H1 (cell line): Measurements from ENCODE around the gene MAFG. TPM values are rescaled to one million over a fixed set of nuclear protein-coding genes. Genes with fewer than 3 reads are reported as not detected.
A peak's percentile ranks its signal among the peaks of the same experiment; 100 is the strongest.

Experiments used
- BACH1 ChIP-seq: IDR thresholded peaks from 2 replicates; pipeline ENCODE4 v1.6.1; 2012; ENCODE audit warnings: low read length, improper control_type of control experiment
- CTCF ChIP-seq, 3 experiments: IDR thresholded peaks; 1 replicate in 2 of 3; 2 replicates in 1 of 3; pipeline versions ENCODE4 v1.5.1 to v1.6.1; 2011; ENCODE audit warnings: low read length in 3 of 3, mild to moderate bottlenecking in 3 of 3, inconsistent platforms in 2 of 3, low read depth in 1 of 3, moderate library complexity in 1 of 3; ENCODE audit not compliant: insufficient read depth in 1 of 3; ENCODE audit errors: control extremely low read depth in 1 of 3
- HDAC2 ChIP-seq, 2 experiments: fragments of 300-600 bp in 1 of 2; sonication (generic) in 1 of 2; IDR thresholded peaks; 2 replicates each; pipeline ENCODE4 v1.6.1; 2011 to 2012; ENCODE audit warnings: low read depth in 2 of 2, low read length in 2 of 2, mild to moderate bottlenecking in 2 of 2, moderate library complexity in 2 of 2, borderline replicate concordance in 1 of 2, inconsistent platforms in 1 of 2
- KDM4A ChIP-seq: IDR thresholded peaks from one replicate; pipeline ENCODE4 v1.7.1; 2012; ENCODE audit warnings: low read depth, mild to moderate bottlenecking, moderate library complexity, low read length, inconsistent platforms; ENCODE audit not compliant: severe bottlenecking
- SAP30 ChIP-seq: fragments of 300-600 bp; sonication (generic); IDR thresholded peaks from 2 replicates; pipeline ENCODE4 v1.7.1; 2012; ENCODE audit warnings: low read length, moderate library complexity, mild to moderate bottlenecking, inconsistent platforms; ENCODE audit not compliant: insufficient read depth, insufficient replicate concordance
- SP1 ChIP-seq: IDR thresholded peaks from 2 replicates; pipeline ENCODE4 v1.6.1; 2011; ENCODE audit warnings: low read depth, low read length
- TAF1 ChIP-seq: IDR thresholded peaks from 2 replicates; pipeline ENCODE4 v1.6.1; 2011; ENCODE audit warnings: mild to moderate bottlenecking, low read depth, low read length
- TCF12 ChIP-seq: IDR thresholded peaks from 2 replicates; pipeline ENCODE4 v1.6.1; 2011; ENCODE audit warnings: low read depth, mild to moderate bottlenecking, low read length
- ZNF274 ChIP-seq: IDR thresholded peaks from 2 replicates; pipeline ENCODE4 v1.7.0; 2012; ENCODE audit warnings: low read length, borderline replicate concordance; ENCODE audit errors: extremely low read depth
- polyA plus RNA-seq, 7 experiments: library from polyadenylated mRNA; depleted of rRNA in 3 of 7; stranded (reverse) in 5 of 7; unstranded in 2 of 7; fragments of >200 nt in 5 of 7; fragments of 200-250 nt in 2 of 7; gene quantifications; 1 replicate in 5 of 7; 2 replicates in 1 of 7; 4 replicates in 1 of 7; pipeline versions ENCODE4 v1.2.1 to v1.2.3, GENCODE V29; 2011 to 2013; ENCODE audit warnings: missing spikeins in 2 of 7, mixed read lengths in 2 of 7
- total RNA-seq: library from RNA; stranded (reverse); fragmentation: NEBNext Ultra II Directional; extraction: Animal tissue kit (Norgen Biotek cat#: 25700); gene quantifications from 2 replicates; pipeline ENCODE4 v1.2.1, GENCODE V29; 2021

Gene MAFG
- total and polyA plus RNA-seq, 2 of the 8 experiments (the other 6 are each of a cell fraction or from before 2014, with no cell fraction given): 25.5 to 26.9 TPM

DNA sequence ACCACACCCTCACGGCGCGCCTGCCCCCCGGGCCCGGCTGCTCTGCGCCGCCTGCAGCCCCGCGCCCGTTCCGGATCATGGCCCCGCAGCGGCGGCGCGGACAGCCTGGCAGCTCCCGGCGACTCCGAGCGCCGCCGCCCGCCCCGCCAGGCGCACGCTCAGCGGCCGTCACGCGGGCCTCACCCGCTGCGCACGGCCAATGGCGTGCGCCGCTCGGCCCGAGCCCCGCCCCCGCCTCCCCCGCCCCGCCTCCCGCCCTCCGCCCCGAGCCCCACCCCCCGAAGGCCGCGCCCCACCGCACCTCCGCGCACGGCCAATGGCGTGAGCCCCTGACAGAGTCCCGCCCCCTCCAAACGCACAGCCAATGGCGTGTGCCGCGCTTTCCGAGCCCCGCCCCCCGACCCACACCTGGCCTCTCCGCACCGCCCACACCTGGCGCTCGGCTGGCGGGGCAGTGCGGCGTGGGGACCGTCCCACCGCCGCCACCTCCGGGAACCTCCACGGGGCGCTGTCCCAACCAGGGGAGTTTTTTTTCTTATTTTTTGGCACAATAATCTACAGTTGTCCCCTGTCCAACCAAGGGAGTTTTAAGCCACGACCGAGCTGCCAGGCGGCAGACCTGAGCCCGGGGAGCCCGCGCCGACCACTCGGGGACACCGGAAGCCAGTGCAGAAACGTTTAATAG, 16.1 kb downstream of the MAFG start, which contains the start of gene PCYT2 (continued):
- TF ChIP-seq SAP30: no peak
- TF ChIP-seq TAF1: peak; percentile 50; the same call in 1 of the 2 replicates
- TF ChIP-seq BACH1: peak; percentile 36; the same call in 1 of the 2 replicates
- 0 out of 2 replicates have a peak, but pooled peaks have one; percentile 10 for TF ChIP-seq TCF12
- TF ChIP-seq KDM4A: peak; percentile 22
- peak; percentile 28; the same call in 1 of the 2 replicates for TF ChIP-seq SP1
- peak in 1 of 3 experiments; percentile 13; a peak in 1 of 4 replicates for TF ChIP-seq CTCF (IDR thresholded peaks at IDR 0.05; ENCODE audit: control extremely low read depth in 1 of 3, insufficient read depth in 1 of 3, low read depth in 1 of 3, low read length in 3 of 3)
- TF ChIP-seq HDAC2 (IDR thresholded peaks at IDR 0.05; ENCODE audit: borderline replicate concordance in 1 of 2, low read depth in 2 of 2, low read length in 2 of 2): peak in 1 of 2 experiments; percentile 67; a peak in 1 of 4 replicates
- no peak for TF ChIP-seq ZNF274
- TF ChIP-seq, all 59 proteins: peak for 8
